ENCODE data around the gene ZNFX1.

Gene ZNFX1

GRCh38 chr20:49292010-49292409, 14.2 kb upstream of the ZNFX1 start:
- DNase-seq (ENCODE audit: low read depth in 2 of 2, low spot score in 1 of 2): no peak

- DNase-seq (ENCODE audit: low read depth in 2 of 2, low spot score in 1 of 2): no peak
Observed at GRCh38 chr20:49291200-49291599, 13.3 kb upstream of the ZNFX1 start.

GRCh38 chr20:49290608-49291191, 12.8 kb upstream of the ZNFX1 start:
- no peak for DNase-seq (ENCODE audit: low read depth in 2 of 2, low spot score in 1 of 2)

GRCh38 chr20:49288784-49289696, 11.2 kb upstream of the ZNFX1 start:
- DNase-seq (ENCODE audit: low read depth in 2 of 2, low spot score in 1 of 2): no peak

GRCh38 chr20:49288250-49288751, 10.4 kb upstream of the ZNFX1 start:
- no peak for DNase-seq (ENCODE audit: low read depth in 2 of 2, low spot score in 1 of 2)

GRCh38 chr20:49287555-49288249, 9.8 kb upstream of the ZNFX1 start:
- no peak for DNase-seq (ENCODE audit: low read depth in 2 of 2, low spot score in 1 of 2)

- no peak for DNase-seq (ENCODE audit: low read depth in 2 of 2, low spot score in 1 of 2)
Observed at GRCh38 chr20:49286689-49287551, 9.1 kb upstream of the ZNFX1 start.

GRCh38 chr20:49285813-49286494, 8.1 kb upstream of the ZNFX1 start:
- no peak for DNase-seq (ENCODE audit: low read depth in 2 of 2, low spot score in 1 of 2)

- no peak for DNase-seq (ENCODE audit: low read depth in 2 of 2, low spot score in 1 of 2)
Observed at GRCh38 chr20:49285233-49285668, 7.4 kb upstream of the ZNFX1 start.

- DNase-seq (ENCODE audit: low read depth in 2 of 2, low spot score in 1 of 2): no peak
Observed at GRCh38 chr20:49284818-49285217, 7.0 kb upstream of the ZNFX1 start.

GRCh38 chr20:49283703-49284625, 6.1 kb upstream of the ZNFX1 start:
- DNase-seq (ENCODE audit: low read depth in 2 of 2, low spot score in 1 of 2): no peak

- no peak for DNase-seq (ENCODE audit: low read depth in 2 of 2, low spot score in 1 of 2)
Observed at GRCh38 chr20:49283176-49283702, 5.4 kb upstream of the ZNFX1 start.

- DNase-seq (ENCODE audit: low read depth in 2 of 2, low spot score in 1 of 2): no peak
Observed at GRCh38 chr20:49282584-49283171, 4.8 kb upstream of the ZNFX1 start.

GRCh38 chr20:49281913-49282467, 4.1 kb upstream of the ZNFX1 start:
- DNase-seq (ENCODE audit: low read depth in 2 of 2, low spot score in 1 of 2): no peak

- DNase-seq (ENCODE audit: low read depth in 2 of 2, low spot score in 1 of 2): no peak
Observed at GRCh38 chr20:49281059-49281912, 3.4 kb upstream of the ZNFX1 start.

GRCh38 chr20:49280463-49281058, 2.7 kb upstream of the ZNFX1 start:
- DNase-seq (ENCODE audit: low read depth in 2 of 2, low spot score in 1 of 2): no peak
